ENCODE data around the gene CLCNKA.

DNA sequence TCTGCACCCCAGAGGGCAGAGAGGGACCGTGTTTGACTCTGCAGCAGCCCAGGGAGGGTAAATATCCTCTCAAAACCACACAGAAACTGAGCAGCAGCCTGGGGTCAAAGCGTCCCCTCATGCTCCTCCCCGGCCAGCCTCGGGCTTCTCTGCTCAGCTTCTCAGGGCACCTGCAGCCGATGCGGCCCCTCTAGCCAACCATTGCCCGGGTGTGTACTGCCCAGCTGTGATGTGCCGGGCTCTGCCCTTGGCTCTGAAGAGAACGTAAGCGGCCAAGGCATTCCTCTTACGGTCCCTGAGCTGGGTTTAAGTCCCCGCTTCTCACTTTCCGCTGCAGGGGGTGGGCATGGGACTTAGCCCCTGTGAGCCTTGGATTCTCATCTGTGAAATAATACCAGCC is 46.1 kb downstream of the CLCNKA start:
- TF ChIP-seq CTCF (IDR thresholded peaks at IDR 0.05) (no peak), E2F1 (CRISPR knock-in tag; IDR thresholded peaks at IDR 0.05) (no peak), ESRRA (CRISPR knock-in tag; IDR thresholded peaks at IDR 0.05; ENCODE audit: borderline replicate concordance) (no peak), NR3C1 (CRISPR knock-in tag; conservative IDR thresholded peaks at IDR 0.05; ENCODE audit: low read depth) (no peak), ATF6 (CRISPR knock-in tag; IDR thresholded peaks at IDR 0.05) (no peak), RELA (CRISPR knock-in tag; IDR thresholded peaks at IDR 0.05; ENCODE audit: borderline replicate concordance) (no peak), E2F4 (CRISPR knock-in tag; IDR thresholded peaks at IDR 0.05; ENCODE audit: borderline replicate concordance, low read depth) (no peak), GABPB1 (CRISPR knock-in tag; IDR thresholded peaks at IDR 0.05) (no peak), USF1 (CRISPR knock-in tag; IDR thresholded peaks at IDR 0.05) (no peak), ZNF121 (CRISPR knock-in tag; IDR thresholded peaks at IDR 0.05) (no peak), JUN (CRISPR knock-in tag; IDR thresholded peaks at IDR 0.05) (no peak), CREM (CRISPR knock-in tag; IDR thresholded peaks at IDR 0.05) (no peak), NR1H2 (CRISPR knock-in tag; IDR thresholded peaks at IDR 0.05) (no peak)
- TF ChIP-seq, protein P1, sequence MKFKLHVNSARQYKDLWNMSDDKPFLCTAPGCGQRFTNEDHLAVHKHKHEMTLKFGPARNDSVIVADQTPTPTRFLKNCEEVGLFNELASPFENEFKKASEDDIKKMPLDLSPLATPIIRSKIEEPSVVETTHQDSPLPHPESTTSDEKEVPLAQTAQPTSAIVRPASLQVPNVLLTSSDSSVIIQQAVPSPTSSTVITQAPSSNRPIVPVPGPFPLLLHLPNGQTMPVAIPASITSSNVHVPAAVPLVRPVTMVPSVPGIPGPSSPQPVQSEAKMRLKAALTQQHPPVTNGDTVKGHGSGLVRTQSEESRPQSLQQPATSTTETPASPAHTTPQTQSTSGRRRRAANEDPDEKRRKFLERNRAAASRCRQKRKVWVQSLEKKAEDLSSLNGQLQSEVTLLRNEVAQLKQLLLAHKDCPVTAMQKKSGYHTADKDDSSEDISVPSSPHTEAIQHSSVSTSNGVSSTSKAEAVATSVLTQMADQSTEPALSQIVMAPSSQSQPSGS (CRISPR knock-in tag; IDR thresholded peaks at IDR 0.05; ENCODE audit: borderline replicate concordance, low read depth), result no peak
